GM12891 (cell line): Measurements from ENCODE around the gene IL22RA1.

Experiments
- POLR2A ChIP-seq: IDR thresholded peaks from 2 replicates; pipeline ENCODE4 v1.6.1; 2011; ENCODE audit warnings: low read depth, low read length, control low read depth
- POLR2AphosphoS5 ChIP-seq: IDR thresholded peaks from 2 replicates; pipeline ENCODE4 v1.6.1; 2011; ENCODE audit warnings: low read depth, low read length, control low read depth

DNA sequence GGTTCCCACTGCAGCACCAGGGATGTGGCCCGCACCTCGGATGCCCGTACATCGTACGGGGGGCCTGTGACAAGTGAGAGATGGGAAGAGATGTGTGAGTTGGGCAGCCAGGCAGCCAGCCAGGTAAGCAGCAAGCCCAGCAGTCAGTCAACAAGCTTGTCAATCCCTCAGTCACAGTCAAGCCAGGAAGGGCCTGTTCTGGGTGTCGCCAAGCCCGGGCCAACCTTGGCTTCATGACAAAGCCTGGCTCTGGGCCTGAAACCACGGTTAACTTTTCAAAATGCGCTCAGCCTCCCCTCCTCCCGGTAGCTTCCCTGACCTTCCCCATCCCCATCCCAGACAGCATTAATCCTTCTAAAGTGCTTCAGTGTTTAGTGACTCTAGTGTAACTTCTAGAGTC, 62.8 kb downstream of the IL22RA1 start:
- TF ChIP-seq POLR2AphosphoS5 (no peak), POLR2A (no peak)
